ENCODE measurements around the gene LRRC56.

LRRC56 gene

DNA sequence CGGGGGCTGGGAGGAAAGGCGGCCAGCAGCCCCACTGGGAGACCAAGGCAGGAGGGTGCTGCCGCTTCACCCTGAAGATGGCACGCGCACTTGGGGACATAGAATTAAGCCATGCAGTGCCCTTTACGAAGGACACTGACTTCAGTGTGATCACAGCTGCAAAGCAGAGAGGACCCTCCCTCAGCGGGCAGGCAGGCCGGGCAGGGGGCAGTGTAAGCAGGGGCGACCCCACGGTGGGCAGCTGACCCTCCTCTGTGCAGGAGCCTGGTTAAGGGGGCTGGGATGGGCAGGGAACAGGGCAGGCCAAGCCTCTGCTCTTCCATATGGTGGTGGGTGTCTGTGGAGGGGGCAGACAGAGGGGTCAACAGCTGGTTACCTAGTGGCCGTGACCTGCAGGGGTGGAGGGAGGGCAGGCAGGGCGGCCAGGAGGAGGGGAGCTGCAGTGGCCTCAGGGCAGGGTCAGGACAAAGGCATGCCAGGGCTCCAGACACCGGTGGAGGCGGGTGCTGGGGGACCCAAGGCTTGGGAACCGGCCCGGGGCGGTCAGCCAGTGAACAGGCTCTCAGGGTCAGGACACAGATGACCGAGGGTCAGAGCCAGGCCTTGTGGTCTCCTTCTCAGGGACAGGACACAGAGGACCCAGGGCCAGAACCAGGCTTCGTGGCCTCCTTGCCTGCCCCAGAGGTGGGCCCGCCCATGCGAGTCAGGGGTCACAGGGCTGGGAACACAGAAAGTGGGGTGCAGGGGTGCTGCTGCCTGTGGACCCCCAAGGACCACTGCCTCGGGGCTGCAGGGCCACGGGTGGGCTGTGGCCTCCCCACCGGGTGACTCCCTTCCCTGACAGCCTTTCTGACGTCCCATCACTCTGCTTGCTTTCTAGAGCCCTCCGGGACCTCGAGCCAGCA lies 16.0 kb downstream of the LRRC56 start:
- ChIA-PET CTCF (interaction anchor here (0.5 kb wide), 1 partner anchor 34 kb away, joined by 3 read pairs; no protein-coding TSS in a partner anchor), POLR2A (ENCODE audit: low non-redundant PET) (no interaction called here)
- TF ChIP-seq CTCF (conservative IDR thresholded peaks at IDR 0.05; ENCODE audit: low read depth): no peak
- no peak for DNase-seq (ENCODE audit: low spot score)
- no peak overlapping the region for H3K27ac ChIP-seq

DNA sequence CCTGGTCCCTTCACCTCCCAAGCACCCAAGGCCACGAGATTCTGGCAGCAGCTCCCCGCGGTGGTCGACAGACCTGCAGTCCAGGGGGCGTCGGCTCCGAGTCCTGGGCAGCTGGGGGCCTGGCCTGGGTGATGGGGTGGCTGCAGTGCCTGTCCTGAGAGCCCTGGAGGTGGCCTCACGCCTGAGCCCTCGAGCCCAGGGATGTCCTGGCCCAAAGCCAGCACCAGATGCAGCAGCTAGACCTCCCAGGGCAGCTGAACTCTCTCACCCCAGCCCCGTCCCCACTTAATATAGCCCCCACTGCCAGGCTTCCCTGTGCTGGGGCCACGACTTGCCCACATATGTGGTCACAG lies 16.6 kb downstream of the LRRC56 start:
- CTCF ChIA-PET: interaction anchor here (0.6 to 1.8 kb wide), 6 partner anchors 10 to 230 kb away, joined by 3 to 12 read pairs (median 3); no protein-coding TSS in a partner anchor
- TF ChIP-seq CTCF (conservative IDR thresholded peaks at IDR 0.05; ENCODE audit: low read depth): no peak
- no peak for DNase-seq (ENCODE audit: low spot score)
- POLR2A ChIA-PET (ENCODE audit: low non-redundant PET): no interaction called here
- H3K27ac ChIP-seq: no peak overlapping the region

DNA sequence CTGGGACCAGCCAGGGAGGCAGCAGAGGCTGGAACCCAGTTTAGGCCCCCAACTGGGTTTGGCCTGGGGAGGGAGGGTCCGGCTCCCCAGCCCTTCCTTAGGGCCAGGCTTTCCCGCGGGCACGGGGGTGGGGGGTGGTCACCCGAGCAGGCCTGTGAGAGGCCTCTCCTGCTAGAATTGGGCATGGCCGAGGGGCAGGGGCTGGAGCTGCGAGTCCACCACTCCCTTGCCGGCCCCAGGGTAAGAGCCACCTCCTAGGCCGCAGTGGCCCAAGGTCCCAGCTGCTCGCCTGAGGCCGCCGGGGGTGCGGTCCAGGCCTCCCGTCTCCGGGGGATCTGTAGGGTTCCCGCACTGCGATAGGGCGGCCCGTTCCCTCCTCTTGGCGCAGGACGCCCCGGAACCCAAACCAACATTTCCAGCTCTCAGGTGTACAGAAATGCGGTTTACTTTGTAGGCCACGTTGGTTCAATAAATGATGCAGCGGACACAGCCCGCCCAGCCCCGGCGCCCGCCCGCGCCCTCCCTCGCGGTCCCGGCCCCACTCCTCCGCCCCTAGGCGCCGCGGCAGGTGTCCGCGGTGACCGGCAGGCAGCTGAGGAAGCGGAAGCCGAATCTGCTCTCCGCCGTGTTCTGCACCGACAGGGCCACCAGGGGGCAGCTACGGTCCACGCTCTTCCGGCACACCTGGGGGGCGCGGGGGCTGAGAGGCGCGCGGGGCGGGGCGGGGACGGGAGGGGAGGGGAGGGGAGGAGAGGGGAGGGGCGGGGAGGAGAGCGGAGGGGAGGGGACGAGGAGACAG lies 17.3 kb downstream of the LRRC56 start:
- ChIA-PET POLR2A (ENCODE audit: low non-redundant PET) (interaction anchor here (0.6 kb wide), 1 partner anchor 10 kb away, joined by 3 read pairs; no protein-coding TSS in a partner anchor), CTCF (interaction anchor here (0.6 to 1.8 kb wide), 9 partner anchors 10 to 229 kb away, joined by 3 to 12 read pairs (median 3); no protein-coding TSS in a partner anchor)
- peak overlapping the region; percentile 20; the same call in 1 of the 2 replicates for H3K27ac ChIP-seq
- peak; percentile 73 for TF ChIP-seq CTCF (conservative IDR thresholded peaks at IDR 0.05; ENCODE audit: low read depth)
- no peak for DNase-seq (ENCODE audit: low spot score)

- CTCF ChIA-PET: interaction anchor here (0.6 to 1.8 kb wide), 5 partner anchors 9 to 229 kb away, joined by 3 to 12 read pairs (median 5); no protein-coding TSS in a partner anchor
- H3K27ac ChIP-seq: no peak overlapping the region
- DNase-seq (ENCODE audit: low spot score): no peak
- POLR2A ChIA-PET (ENCODE audit: low non-redundant PET): interaction anchor here (0.6 kb wide), 1 partner anchor 9 kb away, joined by 3 read pairs; no protein-coding TSS in a partner anchor
- TF ChIP-seq CTCF (conservative IDR thresholded peaks at IDR 0.05; ENCODE audit: low read depth): 0 out of 2 replicates have a peak, but pooled peaks have one; percentile 10
Observed at GRCh38 chr11:555227-555779, 18.0 kb downstream of the LRRC56 start.

- ChIA-PET CTCF (interaction anchor here (0.5 to 1.8 kb wide), 7 partner anchors 8 to 244 kb away, joined by 3 to 12 read pairs (median 3); partner anchors contain the start of gene PHRF1), POLR2A (ENCODE audit: low non-redundant PET) (no interaction called here)
- no peak for TF ChIP-seq CTCF (conservative IDR thresholded peaks at IDR 0.05; ENCODE audit: low read depth)
- H3K27ac ChIP-seq: no peak overlapping the region
- DNase-seq (ENCODE audit: low spot score): no peak
Observed at GRCh38 chr11:555780-556661, 18.7 kb downstream of the LRRC56 start.
